ENCODE measurements around the gene ANKRD23.
"Not testable (repeated sequence)": the region's sequence is repeated elsewhere in the genome, so short reads cannot be mapped to it uniquely, and the experiment has no call there.

ANKRD23 gene

GRCh38 chr2:96865654-96866053, 21.8 kb upstream of the ANKRD23 start:
- TF ChIP-seq, protein P1, sequence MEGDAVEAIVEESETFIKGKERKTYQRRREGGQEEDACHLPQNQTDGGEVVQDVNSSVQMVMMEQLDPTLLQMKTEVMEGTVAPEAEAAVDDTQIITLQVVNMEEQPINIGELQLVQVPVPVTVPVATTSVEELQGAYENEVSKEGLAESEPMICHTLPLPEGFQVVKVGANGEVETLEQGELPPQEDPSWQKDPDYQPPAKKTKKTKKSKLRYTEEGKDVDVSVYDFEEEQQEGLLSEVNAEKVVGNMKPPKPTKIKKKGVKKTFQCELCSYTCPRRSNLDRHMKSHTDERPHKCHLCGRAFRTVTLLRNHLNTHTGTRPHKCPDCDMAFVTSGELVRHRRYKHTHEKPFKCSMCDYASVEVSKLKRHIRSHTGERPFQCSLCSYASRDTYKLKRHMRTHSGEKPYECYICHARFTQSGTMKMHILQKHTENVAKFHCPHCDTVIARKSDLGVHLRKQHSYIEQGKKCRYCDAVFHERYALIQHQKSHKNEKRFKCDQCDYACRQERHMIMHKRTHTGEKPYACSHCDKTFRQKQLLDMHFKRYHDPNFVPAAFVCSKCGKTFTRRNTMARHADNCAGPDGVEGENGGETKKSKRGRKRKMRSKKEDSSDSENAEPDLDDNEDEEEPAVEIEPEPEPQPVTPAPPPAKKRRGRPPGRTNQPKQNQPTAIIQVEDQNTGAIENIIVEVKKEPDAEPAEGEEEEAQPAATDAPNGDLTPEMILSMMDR (IDR thresholded peaks at IDR 0.05; ENCODE audit: extremely low read depth, missing control alignments) = no peak

GRCh38 chr2:96864343-96865091, 20.7 kb upstream of the ANKRD23 start:
- TF ChIP-seq, protein P1 (IDR thresholded peaks at IDR 0.05; ENCODE audit: extremely low read depth, missing control alignments) = no peak

More at GRCh38 chr2:96865654-96866053, 21.8 kb upstream of the ANKRD23 start:
- no peak for DNase-seq (ENCODE audit: low spot score)

DNA sequence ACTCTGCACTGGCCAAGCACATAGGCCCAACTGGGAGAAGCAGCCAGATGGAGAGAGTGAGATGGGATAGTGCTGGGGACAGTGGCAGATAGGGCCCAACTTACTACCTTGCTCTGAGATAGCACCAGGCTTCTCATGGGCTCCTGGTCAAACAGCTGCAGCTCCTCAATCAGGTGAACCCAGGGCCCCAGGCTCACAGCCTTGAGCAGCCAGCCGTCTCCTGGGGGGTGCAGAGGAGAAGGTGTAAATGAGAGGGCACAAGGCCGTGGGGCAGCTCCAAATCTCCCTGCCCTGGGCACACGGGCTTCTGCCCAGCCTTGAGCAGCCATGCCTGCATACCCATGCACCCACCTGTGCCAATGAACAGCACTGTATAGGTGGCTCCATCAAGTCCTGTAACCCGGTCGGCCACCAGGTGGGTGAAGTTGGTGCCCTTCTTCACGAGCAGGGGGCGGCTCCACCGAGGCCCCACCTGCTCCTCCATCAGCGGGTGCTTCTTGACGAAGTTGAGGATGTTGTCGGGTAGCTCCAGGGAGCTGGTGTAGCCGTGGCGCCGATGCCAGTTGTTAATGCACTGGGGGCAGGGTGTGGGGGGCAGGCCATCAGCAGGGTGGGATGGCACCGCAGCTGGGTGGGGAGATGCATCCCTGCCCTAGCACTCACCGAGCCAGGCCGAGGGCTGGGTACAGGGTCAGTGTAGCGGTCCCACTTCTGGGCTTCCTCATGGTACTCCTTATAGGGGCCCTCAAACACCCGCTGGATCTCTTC, 19.9 kb upstream of the ANKRD23 start:
- TF ChIP-seq, protein P1 (IDR thresholded peaks at IDR 0.05; ENCODE audit: extremely low read depth, missing control alignments) = no peak
- no peak for DNase-seq (ENCODE audit: low spot score)

More at GRCh38 chr2:96864343-96865091, 20.7 kb upstream of the ANKRD23 start:
- DNase-seq (ENCODE audit: low spot score) = no peak

DNA sequence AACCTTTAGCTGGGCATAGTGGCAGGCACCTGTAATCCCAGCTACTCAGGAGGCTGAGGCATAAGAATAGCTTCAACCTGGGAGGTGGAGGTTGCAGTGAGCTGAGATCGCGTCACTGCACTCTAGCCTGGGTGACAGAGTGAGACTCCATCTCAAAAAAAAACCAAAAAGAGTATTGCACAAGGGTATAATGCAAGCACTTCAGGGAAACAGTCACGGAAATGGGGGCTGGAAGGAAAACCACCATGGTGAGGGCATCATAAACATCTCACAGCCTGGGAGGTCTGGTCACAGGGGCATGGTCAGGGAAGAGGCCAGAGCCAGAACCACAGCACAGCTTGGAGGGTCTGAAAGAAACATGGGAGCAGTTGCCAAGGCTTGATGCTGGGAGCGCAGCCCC, 19.2 kb upstream of the ANKRD23 start:
- not testable (repeated sequence) for DNase-seq (ENCODE audit: low spot score)

DNA sequence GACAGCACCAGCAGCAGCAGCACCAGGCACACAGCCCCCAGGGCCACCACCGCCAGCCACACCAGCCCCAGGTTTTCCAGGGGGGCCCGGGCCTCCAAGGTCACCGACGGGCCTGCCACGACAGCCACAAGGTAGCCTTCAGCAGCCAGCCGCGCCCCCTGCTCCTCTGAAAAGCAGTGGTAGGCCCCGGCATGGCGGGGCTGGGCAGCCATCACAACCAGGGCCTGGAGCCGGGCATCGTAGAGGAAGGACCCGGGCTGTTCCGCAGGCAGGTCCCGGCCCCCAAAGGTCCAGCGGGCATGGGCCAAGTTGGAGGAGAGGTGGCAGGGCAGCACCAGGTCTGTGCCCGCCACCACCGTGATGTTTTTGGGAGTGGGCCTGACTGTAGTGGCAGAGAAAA, 17.3 kb upstream of the ANKRD23 start:
- TF ChIP-seq, protein P1 (IDR thresholded peaks at IDR 0.05; ENCODE audit: extremely low read depth, missing control alignments) = no peak
- no peak for DNase-seq (ENCODE audit: low spot score)

DNA sequence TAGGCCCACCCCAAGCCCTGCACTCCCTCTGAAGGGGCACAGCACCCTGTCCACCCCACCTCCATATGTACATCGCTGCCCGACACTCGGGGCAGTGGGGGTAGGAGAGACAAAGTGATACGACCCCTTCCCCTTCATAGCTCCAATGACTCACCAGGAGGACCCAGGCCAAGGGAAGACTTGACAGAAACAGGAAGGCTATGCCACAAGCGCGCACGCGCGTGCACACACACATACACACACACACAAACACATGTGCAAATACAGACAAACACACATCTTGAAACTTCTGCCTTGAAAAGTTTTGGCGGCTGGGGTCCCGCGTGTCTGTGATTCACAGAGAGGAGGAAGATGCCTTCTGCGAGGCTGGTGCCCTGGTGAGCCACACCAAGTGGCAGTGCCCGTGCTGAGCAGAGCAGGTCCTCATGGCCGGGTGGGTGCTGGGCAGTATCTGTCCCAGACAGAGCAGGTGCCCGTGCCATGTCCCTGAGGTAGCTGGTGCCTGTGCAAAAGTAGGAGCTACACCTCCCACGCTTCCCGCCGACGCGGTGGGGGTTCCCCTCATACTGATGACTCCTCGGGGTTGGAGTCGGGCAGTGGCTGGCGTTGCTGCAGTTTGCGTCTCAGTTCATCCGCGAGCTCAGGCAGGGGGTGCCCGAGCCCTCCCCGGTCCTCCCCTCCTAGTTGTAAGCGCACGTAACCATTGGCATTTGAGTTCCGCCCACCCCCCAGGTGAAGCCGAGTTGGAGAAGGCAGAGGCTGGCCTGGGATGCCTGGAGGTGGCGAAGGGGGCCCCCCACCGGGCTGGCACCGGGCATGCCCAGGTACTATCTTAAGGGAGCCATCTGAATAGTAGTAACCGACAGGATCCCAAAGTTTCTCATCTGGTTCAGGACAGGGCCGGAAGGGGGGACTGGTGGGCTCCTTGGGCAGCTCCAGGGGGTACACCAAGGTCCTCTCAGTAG, 16.5 kb upstream of the ANKRD23 start:
- DNase-seq (ENCODE audit: low spot score) = no peak
- TF ChIP-seq, protein P1 (IDR thresholded peaks at IDR 0.05; ENCODE audit: extremely low read depth, missing control alignments) = no peak

- no peak for DNase-seq (ENCODE audit: low spot score)
Observed at GRCh38 chr2:96859681-96860064, 15.9 kb upstream of the ANKRD23 start.

More at GRCh38 chr2:96859681-96860064, 15.9 kb upstream of the ANKRD23 start:
- TF ChIP-seq, protein P1 (IDR thresholded peaks at IDR 0.05; ENCODE audit: extremely low read depth, missing control alignments) = no peak

Data from GM20000 (cell line).